NCI-H146 treated with DMSO at 0.1 percent for 48 hours (cell line): ENCODE results near the gene CD300LG.

Experiments used
- DNase-seq: peaks from one replicate; lab custom pipeline; 2025; ENCODE audit not compliant: unreplicated experiment; lab: John Stamatoyannopoulos, UW

CD300LG gene

DNA sequence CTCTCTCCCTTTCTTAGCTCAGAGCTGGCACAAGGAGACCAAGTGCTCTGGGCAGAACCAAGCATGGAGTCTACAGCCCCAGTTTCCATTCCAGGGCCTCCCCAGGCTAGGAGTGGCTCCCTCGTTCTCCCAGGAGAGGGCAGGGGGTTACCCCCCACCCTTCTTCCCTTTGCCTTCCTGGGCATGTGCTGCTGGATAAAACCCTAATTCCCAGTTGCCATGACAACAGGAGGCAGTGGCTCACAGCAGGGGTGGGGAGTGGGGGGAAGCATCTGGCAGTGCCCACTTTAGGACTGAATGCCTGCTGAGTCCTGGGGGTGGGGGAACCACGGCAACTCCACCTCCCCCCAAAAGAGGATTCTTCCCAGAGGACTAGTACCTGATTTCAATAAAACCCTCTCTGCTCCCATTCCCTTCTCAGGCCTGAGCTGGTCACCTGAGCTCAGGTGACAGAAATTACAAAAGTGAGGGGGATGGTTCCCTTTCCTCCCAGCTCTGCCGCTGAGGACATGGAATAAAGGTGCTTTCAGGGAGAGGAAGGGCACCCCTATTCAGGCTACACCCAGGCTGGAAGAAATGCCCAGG, 58.5 kb downstream of the CD300LG start:
- DNase-seq, result no peak

DNA sequence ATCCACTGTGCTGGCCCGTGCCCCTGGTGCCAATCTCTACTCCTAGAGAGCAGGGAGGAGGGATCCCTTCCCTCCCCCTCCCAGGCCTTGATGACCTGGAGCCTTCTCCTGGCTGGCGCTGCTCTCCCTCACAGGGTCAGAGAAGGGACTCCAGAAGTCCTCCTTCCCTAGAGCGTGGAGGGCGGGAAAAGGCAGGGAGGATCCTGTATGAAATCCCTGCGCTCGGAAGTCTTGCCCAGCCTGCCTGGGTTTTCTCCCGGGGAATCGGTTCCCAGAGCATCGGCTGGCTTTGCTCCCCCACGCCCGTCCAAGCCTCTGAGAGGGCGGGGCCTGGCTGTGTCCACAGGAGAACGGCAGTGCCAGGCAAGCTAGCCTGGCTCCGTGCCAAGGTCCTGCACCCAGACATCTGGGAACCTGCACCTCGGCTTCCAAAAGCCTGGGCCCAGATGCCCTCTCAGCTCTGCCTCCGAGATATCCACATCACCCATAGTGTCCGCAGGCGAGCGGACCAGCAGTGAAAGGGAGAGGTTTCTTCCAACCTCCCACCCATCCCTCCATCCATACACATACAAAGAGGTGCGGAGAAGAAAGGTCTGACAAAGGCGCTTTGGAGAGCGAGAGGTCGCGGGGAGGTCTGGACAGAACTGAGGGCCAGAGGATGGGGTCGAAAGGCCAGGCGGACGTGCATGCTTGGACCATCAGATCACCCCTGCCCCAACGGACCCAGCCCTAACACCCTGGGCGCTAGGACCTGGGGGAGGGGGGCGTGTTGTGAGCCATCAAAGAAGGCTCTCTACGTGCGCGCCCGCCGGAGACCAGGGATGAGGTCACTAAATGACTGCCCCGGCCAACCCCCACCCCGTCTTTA, 59.2 kb downstream of the CD300LG start:
- DNase-seq, result no peak

DNA sequence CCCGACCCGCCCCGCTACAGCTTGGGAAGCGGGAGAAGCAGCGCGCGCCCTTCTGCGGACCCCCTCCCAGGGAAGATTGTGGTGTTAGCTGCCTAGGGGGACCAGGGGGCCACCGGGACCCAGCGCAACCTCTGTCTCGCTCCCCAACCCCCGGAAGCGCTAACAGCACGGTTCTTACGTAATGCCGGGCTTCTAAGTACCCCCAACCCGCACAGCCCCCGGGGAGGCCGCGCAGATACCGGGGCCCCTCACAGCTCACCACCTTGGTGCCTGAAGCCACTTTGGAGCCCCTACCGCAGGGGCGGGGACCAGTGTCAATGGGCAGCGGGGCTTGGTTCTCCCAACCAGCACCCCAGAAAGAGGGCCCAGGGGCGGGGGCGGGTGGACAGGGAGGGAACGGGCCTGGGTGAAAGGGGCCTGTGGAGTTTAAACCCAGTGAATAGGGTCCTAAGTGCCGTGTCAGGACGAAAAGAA, 60.0 kb downstream of the CD300LG start:
- no peak for DNase-seq

DNA sequence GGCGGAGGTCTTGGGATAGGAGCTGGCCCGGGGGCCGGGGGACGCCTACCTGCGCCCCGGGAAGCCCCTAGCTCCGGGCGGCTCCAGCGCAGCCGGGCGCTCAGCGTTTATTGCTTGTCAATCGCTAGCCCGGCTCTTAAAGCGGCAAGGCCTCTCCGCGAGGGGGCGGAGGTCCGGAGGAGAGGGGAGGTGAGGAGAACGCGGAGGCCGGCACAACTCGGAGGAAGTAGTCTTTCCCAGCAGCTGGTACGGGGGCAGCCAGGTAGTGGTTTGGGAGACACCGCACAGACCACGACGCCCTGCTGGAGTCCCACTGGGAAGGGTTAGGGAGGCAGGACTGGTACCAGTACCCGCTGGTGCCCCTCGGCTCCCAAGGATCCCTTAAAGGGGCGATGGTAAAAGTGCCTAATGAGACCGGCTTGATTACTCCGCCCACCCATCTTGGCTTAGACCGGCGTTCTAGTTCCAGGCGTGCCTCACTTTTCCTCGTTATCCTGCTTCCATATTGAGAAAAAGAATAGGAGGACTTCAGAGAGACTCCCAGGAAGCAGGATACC, 60.5 kb downstream of the CD300LG start, which contains the start of gene MPP2:
Gene MPP2, minus strand, starts transcription at position 112 of the 557 bp plus-strand sequence. CDS start 3,076 bp downstream, outside the sequence.
- peak; percentile 13 for DNase-seq

DNA sequence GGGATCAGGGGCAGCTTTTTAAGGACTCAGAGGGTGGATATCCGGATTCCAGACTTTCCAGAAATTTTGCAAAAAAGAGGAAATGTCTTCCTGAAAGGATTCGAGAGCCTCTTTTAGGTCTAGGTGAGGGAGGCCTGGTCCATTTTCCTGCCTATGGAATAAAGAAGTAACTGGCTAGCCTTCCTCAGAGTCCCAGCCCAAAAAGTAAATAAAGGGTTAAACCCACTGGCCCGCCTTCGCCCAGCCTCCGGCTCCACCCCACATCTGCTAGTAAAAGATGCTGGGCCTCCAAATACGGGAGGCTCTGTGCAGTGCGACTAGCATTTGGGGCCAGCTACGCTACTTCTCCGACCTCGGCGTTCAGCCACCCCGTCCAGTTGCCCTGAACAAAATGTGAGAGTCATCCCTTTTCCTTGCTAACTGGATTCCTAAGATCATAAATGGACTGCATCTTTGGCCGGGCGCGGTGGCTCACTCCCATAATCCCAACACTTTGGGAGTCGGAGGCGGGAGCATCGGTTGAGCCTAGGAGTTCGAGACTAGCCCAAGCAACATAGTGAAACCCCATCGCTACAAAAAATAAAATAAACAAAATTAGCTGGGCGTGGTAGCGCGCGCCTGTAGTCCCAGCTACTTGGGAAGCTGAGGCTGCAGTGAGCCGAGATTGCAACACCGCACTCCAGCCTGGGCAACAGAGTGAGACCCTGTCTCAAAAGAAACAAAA, 61.2 kb downstream of the CD300LG start:
- no peak for DNase-seq

DNA sequence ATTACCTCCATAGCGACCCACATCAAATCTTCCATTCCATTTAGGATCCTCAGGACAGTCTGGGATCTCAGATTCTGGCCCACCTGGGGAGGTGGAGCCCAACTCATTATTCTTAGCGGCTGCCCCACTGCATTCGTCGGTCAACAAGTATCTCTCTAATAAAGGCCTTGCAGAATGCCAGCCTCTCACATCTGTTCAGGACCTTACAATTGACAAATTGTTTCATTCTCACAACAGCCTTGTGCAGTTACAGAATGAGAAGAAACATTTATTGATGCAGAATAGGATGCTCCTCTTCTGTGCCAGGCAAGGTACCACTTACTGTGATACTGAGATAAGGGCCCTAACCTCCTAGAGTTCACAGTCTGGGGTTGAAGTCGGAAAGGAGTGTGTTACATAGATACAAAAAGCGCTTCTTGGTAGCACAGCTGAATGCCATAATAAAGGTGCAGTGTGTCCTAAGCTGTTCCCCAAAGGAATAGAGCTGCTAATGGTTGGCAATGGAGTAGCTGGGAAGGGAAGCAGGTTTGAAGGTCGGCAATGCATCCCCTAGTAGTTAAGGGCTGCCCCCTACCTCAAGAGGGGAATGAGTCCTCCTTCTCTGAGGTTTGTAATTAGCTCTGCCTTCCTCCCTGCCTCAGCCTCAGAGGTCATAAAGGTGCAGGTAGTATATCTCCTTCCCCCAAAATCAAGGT, 62.7 kb downstream of the CD300LG start:
- DNase-seq, result no peak

DNA sequence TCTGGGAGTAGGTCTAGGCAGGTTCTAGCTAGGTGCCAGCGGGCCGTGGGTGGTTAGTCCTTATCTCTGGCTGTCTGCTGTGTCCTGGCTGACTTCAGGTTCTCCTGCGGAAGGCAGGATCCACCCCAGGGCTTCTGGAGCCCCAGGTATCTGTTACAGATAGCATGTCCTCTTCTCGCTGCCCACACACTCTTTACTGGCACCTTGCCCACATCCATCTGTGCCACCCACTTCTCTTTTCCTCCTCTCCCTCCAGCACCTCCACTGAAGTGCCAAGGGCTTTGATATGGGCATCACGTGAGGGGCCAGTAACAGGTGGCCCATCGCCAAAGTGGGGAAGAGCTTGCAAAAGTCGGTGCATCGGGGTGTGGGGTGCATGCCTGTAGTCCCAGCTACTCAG, 64.9 kb downstream of the CD300LG start:
- DNase-seq, result no peak

DNA sequence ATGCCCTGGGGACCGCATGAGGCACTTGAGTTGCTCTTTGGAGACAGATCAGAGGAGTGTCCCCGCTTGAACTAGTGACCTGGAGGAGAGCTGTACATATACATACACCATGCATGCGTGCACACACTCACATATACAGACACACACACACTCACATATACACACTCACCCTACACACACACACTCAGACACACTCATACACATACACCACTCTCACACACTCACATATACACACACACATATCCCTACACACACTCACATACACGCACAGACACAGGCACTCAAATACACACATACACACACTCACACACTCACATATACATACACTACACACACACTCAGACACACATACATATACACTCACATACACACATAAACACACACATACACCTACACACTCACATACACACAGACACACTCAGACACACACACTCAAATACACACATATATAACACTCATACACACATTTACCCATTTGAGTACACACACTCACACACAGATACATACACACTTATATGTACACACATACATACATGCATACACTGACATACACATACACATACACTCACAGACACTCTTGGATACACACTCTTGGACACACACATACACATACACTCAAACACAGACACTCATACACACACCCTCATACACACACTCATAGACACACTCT, 65.8 kb downstream of the CD300LG start:
- DNase-seq, result no peak
